Inflammatory macrophage treated with lipopolysaccharide for 1 hour (primary cell): ENCODE results near the gene DCP2.

Experiments
- DNase-seq, 2 donors: peaks; one replicate each; pipeline ENCODE4 v3.0.0-alpha.2; 2020 to 2022

DCP2 gene

DNA sequence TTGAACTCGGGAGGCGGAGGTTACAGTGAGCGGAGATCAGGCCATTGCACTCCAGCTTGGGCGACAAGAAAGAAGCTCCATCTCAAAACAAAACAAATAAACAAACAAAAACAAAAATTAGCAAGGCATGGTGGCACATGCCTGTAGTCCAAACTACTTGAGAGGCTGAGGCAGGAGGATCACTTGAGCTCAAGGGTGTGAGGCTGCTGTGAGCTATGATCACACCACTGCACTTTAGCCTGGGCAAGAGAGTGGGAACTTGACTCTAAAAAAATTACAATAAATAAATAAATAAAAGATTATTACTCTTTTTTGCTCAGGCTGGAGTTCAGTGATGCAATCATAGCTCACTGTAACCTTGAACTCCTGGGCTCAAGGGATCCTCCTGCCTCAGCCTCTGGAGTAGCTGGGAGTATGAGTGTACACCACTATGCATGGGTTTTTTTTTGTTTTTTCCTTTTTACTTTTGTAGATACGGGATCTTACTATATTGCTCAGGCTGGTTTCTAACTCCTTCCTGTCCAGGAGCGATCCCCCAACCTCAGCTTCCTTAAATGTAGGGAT is 9.0 kb upstream of the DCP2 start:
- DNase-seq = no peak

DNA sequence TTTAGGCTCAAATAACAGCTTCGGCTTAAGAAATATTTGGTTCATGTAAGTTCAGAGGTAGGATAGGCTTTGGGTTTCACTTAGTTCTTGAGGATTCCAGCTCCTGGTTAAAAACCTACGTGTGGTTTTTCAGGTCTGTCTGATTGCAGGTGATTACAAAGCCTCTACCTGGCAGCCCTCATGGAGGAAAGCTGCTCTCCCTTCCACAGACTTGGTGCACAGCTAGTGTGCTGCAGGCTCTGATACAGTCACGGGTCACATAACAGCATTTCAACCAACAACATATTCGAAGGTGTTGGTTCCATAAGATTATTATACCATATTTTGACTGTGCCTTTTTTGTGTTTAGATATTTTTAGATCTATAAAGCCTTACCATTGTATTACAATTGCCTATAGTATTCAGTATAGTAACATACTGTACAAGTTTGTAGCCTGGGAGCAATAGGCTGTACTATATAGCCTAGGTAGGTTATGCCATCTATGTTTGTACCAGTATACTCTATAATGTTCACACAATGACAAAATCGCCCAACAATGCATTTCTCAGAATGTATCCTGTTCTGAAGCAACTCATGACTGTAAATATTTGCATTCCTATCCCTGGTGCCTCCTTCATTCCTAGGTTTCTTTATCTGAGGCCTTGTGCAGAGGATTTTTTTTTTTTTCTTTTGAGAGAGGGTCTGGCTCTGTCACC is 8.0 kb upstream of the DCP2 start:
- no peak for DNase-seq

- no peak for DNase-seq
These were observed 5.3 kb upstream of the DCP2 start for GRCh38 chr5:112971276-112971675.

DNA sequence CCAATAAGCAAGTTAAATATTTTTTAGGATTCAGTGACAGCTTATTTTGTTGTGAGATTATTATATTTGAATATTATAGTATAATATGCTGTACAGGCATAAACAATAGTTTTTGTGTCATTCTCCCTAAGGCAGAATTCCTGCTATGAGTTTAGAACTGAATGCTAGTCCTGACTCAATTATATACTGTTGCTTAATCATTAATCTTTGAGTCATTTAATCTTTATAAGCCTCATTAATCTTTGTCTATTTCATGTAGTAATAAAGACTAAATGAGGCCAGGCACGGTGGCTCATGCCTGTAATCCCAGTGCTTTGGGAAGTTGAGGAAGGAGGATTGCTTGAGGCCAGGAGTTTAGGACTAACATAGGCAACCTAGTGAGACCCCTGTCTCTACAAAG is 3.6 kb upstream of the DCP2 start:
- no peak for DNase-seq

DNA sequence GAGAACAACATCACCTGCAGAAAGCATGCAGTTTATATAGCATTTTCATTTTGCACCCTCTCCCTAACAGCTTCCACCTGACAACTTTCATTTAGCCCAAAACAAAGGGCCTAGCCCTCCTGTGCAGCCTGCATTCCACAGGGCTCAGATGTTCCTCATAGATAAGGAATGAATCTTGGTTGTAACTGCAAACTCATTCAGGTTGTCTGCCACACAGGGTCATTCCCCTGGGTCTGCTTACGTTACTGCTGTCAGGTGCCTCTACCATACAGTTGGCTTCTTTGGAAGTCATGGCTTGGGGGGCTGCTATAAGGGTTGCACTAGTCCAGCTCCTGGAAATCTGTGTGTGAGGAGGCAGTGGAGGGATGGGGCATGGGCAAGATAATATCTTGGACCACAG is 2.7 kb upstream of the DCP2 start:
- DNase-seq = no peak

- DNase-seq = no peak
These were observed 1.7 kb upstream of the DCP2 start for GRCh38 chr5:112974901-112975300.

DNA sequence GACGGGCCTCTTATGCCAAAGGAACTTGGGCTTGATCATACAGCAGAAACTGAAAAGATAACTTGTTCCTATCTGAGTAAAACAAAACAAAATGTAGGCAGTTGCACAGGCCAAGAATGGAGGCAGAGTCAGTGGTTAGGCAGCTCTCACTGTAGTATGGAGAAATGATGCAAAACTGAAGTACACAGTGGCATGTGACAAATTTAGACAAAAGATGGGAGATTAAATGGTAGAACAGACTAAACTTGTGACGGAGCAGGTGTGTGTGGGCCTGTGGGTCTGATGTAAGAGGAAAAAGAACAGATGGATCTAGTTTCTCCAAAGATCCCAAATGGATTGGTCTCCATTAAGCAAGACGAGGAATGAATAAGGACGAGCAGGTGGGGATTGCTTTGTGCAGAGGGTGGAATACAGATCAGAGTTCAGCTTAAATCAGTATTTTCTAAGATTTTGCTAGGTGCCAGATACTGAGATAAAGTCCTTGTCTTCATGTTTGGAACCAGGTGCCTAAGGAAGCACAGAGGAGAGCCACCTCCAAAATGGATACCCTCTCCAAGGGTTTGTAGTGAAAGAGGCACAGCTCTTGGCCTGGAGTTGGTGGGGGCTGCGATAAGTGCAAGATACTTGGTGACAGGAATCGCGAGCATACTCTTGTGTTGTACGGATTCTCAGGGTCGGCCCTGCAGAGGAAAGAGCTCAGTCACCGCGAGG is 722 bp upstream of the DCP2 start:
- DNase-seq = no peak

- DNase-seq = peak in 1 of 2 donors; percentile 44
These were observed 853 bp downstream of the DCP2 start for GRCh38 chr5:112977440-112977861.

- peak; percentile 42 to 46 for DNase-seq
These were observed 2.2 kb downstream of the DCP2 start for GRCh38 chr5:112978836-112979235.

- DNase-seq = no peak
These were observed 3.1 kb downstream of the DCP2 start for GRCh38 chr5:112979723-112980122.

- no peak for DNase-seq
These were observed 6.8 kb downstream of the DCP2 start for GRCh38 chr5:112983363-112983762.

DNA sequence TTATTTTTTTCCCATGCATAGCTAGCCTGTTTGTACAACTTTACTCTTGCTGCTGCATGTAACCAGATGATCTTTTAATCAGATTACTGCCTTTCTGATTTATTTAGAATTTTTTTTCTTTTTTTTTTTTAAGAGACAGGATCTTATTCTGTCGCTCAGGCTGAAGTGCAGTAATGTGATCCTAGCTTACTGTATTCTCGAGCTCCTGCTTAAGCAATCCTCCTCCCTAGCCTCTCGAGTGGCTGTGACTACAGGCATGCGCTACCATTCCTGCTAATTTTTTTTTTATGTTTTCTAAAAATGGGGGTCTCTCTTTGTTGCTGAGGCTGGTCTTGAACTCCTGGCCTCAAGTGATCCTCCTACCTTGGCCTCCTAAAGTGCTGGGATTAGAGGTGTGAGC is 9.6 kb downstream of the DCP2 start:
- DNase-seq = no peak

DNA sequence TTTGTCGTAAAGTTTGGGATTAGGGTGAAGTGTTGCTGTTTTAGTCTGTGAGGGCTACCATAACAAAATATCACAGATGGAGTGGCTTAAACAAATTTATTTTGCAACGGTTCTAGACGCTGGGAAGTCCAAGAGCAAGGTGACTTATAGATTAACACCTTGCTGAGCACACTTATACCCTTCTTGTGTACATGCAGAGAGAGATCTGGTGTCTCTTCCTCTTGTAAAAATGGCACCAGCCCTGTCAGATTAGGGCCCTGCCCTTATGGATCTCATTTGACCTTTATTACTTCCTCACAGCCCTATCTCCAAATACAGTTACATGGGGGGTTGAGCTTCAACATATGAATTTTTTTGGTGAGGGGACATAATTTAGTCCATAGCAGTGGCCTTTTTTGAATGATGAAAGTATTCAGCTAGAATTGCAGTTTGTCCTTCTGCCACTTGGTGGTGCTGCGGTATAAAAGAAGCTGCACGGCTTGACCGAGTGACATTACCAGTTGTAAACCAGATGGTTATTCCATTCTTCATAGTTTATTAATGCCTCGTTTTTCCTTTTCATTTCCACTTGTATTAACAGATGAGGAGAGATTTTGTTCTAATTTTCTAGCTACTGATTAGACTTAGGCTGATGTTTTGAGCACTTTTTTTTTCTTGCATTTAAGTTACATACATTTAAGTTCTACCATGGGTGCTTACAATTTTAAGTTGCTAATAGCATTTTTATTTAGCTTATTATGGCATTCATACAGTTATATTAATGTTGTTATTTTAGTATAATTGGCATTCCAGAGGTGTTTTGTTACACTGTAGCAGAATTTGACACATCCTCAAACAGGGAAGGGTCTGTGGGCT is 19.4 kb downstream of the DCP2 start:
- DNase-seq = peak; percentile 35 to 91

- DNase-seq = no peak
These were observed 20.3 kb downstream of the DCP2 start for GRCh38 chr5:112996830-112997374.

GRCh38 chr5:112998296-112998695 is 21.7 kb downstream of the DCP2 start:
- no peak for DNase-seq

GRCh38 chr5:113000466-113000865 is 23.9 kb downstream of the DCP2 start:
- no peak for DNase-seq

DNA sequence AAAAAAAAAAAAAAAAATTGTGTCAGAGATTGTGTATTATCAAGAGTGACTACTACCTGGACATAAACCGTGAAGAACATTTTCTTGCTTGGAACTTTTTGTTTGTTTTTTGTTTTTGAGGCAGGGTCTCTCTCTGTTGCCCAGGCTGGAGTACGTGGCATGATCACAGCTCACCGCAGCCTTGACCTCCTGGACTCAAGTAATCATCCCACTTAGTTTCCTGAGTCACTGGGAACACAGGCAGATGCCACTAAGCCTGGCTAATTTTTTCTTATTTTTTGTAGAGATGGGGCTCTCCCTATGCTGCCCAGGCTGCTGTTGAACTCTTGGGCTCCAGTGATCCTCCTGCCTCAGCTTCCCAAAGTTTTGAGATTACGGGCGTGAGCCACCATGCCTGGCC is 25.8 kb downstream of the DCP2 start:
- no peak for DNase-seq

GRCh38 chr5:113003763-113004162 is 27.2 kb downstream of the DCP2 start:
- no peak for DNase-seq

DNA sequence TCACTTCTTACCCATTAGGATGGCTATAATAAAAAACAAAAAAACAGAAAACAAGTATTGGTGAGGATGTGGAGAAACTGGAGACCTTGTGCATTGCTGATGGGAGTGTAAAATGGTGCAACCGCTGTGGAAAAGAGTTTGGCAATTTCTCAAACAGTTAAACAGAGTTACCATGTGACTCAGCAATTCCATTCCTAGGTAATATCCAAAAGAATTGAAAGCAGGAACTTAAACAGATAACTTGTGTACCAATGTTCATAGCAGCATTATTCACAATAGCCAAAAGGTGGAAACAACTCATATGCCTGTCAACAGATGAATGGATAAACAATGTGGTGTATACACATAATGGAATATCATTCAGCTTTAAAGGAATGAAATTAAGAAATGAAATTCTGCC is 28.9 kb downstream of the DCP2 start:
- DNase-seq = no peak

DNA sequence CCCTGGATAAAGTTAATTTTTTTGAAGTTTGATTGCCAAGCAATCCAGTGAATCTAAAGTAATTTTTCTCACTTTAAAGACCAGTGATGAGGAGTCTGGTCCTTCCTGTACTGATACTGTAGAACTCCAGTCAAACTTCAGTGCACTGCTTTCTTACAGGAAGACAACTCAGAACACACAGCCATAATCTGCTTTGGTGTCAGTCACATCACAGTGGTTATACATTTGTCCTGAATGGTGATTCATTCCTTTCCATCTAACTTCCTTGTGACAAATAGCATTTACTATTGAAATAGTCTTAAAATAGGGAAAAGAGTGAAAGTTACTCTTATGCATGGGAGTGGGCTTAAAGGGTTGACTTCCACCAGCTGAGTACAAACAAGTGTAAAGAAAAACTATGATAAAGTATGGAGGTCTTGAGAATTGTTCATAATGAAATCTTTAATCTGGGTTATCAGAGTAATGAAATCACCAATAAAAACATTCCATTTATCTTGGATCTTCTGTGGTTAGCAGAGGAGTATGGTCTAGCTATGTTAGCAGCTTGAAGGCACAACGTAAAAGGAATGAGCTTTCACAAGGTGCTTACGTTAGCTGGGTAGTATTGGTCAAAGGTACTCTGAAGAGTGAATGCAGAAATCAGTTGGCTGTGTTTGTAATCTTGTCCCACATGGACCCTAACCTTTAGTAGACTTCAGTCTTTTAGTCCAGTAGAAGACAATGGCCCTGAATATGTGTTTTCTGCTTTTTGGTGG is 41.5 kb downstream of the DCP2 start:
- DNase-seq = no peak

DNA sequence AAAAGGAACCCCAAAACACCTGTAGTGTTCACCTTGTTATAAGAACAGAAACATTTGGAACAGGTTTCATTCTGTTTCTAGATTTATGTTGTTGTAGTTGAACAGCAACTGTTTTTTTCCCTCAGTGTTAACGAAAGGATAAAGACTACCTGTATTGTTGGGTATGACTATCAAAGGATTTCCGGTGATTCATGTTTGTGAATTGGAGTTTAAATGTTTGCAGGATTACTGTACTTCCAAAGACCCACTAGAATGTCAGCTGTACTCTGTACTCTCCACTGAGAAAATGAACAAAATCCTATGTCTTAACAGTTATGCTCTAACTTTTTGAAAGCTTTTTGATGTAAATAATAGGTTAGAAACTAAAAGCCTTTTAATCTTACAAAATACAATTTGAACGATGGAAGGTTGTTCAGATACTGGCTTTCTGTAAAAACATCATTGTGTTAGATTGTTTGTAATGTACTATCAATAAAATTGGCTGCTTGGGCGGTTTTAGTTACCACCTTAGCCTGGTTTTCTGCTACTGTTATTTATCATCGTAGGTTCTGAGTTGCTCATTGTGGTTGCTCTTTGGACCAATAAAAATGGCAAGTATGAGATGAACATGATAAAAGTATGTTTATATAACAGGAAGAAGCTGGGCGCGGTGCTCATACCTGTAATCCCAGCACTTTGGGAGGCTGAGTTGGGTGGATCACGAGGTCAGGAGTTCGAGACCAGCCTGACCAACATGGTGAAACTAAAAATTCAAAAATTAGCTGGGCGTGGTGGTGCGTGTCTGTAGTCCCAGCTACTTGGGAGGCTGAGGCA is 44.1 kb downstream of the DCP2 start:
- DNase-seq = no peak
